Stomach (tissue), 19 donors: ENCODE results near the gene PTPRS. TPM values are rescaled to one million over a fixed set of nuclear protein-coding genes. Genes with fewer than 3 reads are reported as not detected.
"Not testable (repeated sequence)": the region's sequence is repeated elsewhere in the genome, so short reads cannot be mapped to it uniquely, and the experiment has no call there.

Experiments
- DNase-seq, 2 donors: peaks; one replicate each; pipeline versions ENCODE4 v3.0.0 to v3.0.0-alpha.2; 2013 to 2019
- H3K27ac ChIP-seq, 5 donors: fragments of 200-600 bp in 4 of 5; sonication (generic) in 4 of 5; one replicate each; pipeline ENCODE4 v1.5.1; 2013 to 2019; ENCODE audit warnings: mild to moderate bottlenecking in 1 of 5, moderate library complexity in 1 of 5
- H3K27me3 ChIP-seq, 3 donors: fragments of 200-600 bp; sonication (generic); one replicate each; pipeline ENCODE4 v1.5.1; 2017 to 2019; ENCODE audit warnings: mixed run types in 1 of 3
- H3K36me3 ChIP-seq, 4 donors: fragments of 200-600 bp; sonication (generic); 1 replicate in 3 of 4; 2 replicates in 1 of 4; pipeline ENCODE4 v1.5.1; 2016 to 2019
- H3K4me1 ChIP-seq, 4 donors: fragments of 200-600 bp; sonication (generic); one replicate each; pipeline ENCODE4 v1.5.1; 2016 to 2019
- H3K4me3 ChIP-seq, 4 donors: fragments of 200-600 bp; sonication (generic) in 3 of 4; one replicate each; pipeline ENCODE4 v1.5.1; 2016 to 2019; ENCODE audit warnings: mild to moderate bottlenecking in 1 of 4
- H3K9me3 ChIP-seq, 4 donors: fragments of 200-600 bp; sonication (generic); one replicate each; pipeline ENCODE4 v1.5.1; 2016 to 2019
- EP300 ChIP-seq: sonication (generic); formaldehyde crosslinking; IDR thresholded peaks from one replicate; pipeline ENCODE4 v1.6.1; 2017; ENCODE audit warnings: antibody characterized with exemption
- POLR2A ChIP-seq, 4 donors: fragments of 450-650 bp; IDR thresholded peaks; one replicate each; pipeline ENCODE4 v1.6.1; 2016; ENCODE audit warnings: antibody characterized with exemption in 4 of 4, control low read depth in 2 of 4, mild to moderate bottlenecking in 1 of 4, moderate library complexity in 1 of 4
- POLR2AphosphoS5 ChIP-seq, 3 donors: sonication (generic); formaldehyde crosslinking; IDR thresholded peaks; one replicate each; pipeline ENCODE4 v1.6.1; 2016; ENCODE audit warnings: antibody characterized with exemption in 3 of 3
- WGBS, 5 donors: extraction: QIAGEN DNeasy Blood & Tissue Kit in 3 of 5; methylation state at CpG; one replicate each; pipeline versions ENCODE4 v1.1.5 to v1.1.7; 2013 to 2018; 5-methylcytosine and 5-hydroxymethylcytosine counted together
- intact Hi-C: fragments of 100-400 bp; cut with DNase I; formaldehyde crosslinking; loops from one replicate; pipeline ENCODE4 v1.15.1; 2023; ENCODE audit warnings: low total_unique reads
- long read RNA-seq, 10 donors: transcript quantifications; one replicate each; lab custom pipeline, GENCODE V29; 2026
- polyA plus RNA-seq, 3 donors: library from polyadenylated mRNA; stranded (reverse); fragments of 200-250 nt; gene quantifications; one replicate each; pipeline ENCODE4 v1.2.3, GENCODE V29; 2013
- total RNA-seq, 5 donors: library from RNA; depleted of rRNA; stranded (reverse); fragments of >200 nt; gene quantifications; one replicate each; pipeline versions ENCODE4 v1.1.0 to v1.2.3, GENCODE V29; 2014 to 2016
- TF ChIP-seq, protein P1 (sequence below), 7 experiments: fragments of 450-650 bp in 4 of 7; fragments of 200-600 bp in 3 of 7; sonication (generic) in 3 of 7; IDR thresholded peaks; one replicate each; pipeline ENCODE4 v1.5.1; 2016 to 2019; ENCODE audit warnings: antibody characterized with exemption in 7 of 7, control low read depth in 2 of 7, mild to moderate bottlenecking in 1 of 7
- donor health status: healthy with polysubstance abuse.
- donor health status: Bipolar disorder and iron deficiency.
- donor health status: healthy.

The PTPRS gene
- 100 to 1,000 TPM in 2 of 5 donors, 10 to 100 TPM in 3; 50.8 to 142 (median 67.4) TPM for total RNA-seq
- 1 to 10 TPM; 6.9 to 9.9 (median 7.0) TPM for polyA plus RNA-seq
- long read RNA-seq, donor 1, partial matches to known transcripts, result 0 of 1 reads
- long read RNA-seq, donor 1, other reads (novel, unspliced or antisense), result 0 of 1 reads
- long read RNA-seq, donor 2, result 0 reads
- long read RNA-seq, donor 3, result 0 reads
- long read RNA-seq, donor 4, result 0 reads
- long read RNA-seq, donor 5, partial matches to known transcripts, result 29 of 30 reads
- long read RNA-seq, donor 5, other reads (novel, unspliced or antisense), result 0 of 30 reads
- long read RNA-seq, donor 6, partial matches to known transcripts, result 7 of 8 reads
- long read RNA-seq, donor 6, other reads (novel, unspliced or antisense), result 0 of 8 reads
- long read RNA-seq, donor 7, result 0 reads
- long read RNA-seq, donor 8, result 0 reads
- long read RNA-seq, donor 9, partial matches to known transcripts, result 0 of 1 reads
- long read RNA-seq, donor 9, other reads (novel, unspliced or antisense), result 0 of 1 reads
- long read RNA-seq, donor 10, result 0 reads

DNA sequence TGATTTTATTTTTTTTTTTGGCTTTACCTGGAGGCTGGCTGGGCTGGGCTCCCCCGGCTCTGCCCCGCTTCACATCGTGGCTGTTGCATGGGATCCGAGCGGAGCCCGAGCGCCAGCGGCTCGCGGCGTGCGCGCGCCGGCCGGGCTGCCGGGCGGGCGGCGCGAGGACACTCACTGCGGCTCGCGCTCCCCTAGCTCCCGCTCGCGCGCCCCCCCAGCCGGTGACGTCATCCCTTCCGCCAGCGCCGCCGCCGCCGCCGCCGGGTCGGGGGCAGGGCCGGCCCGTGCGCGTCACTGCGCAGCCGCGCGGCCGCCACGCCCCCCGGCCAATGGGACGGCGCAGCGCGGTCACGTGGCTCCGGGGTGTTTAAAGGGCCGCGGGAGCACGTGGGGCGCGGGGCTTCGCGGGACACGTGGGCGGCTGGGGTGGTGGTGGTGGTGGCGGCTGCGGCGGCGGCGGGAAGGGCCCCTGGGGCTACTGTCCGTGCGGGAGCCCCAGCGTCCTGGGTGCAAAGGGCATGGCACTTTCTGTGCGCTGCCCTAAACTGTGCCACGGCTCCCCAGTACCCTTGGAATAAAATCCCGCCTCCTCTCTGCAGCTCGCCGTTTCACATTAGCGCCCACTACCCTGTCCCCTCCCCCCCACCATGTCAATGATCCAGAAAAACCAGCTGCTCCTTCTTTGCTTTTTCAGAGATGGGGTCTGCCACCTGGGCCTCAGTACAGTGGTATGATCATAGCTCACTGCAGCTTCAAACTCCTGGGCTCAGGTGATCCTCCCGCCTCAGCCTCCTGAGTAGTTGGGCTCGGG, at the start of gene PTPRS:
TSS of gene PTPRS (minus strand) at position 176 of the 811 bp plus-strand sequence. CDS start 54,672 bp downstream, outside the sequence.
- Histone ChIP-seq H3K4me3 (peak within 1 kb of the TSS; percentile 57 to 77 (median 62)), H3K27ac (peak within 1 kb of the TSS in 2 of 5 donors; percentile 10 to 61), H3K4me1 (peaks cover 17 to 29% (median 27%) of the 10 kb centered on the region in 4 donors), H3K9me3 (no peaks in the 10 kb centered on the region), H3K36me3 (no peaks in the 10 kb centered on the region), H3K27me3 (peaks cover 7 to 67% (median 45%) of the 10 kb centered on the region in 3 donors)
- intact Hi-C loops, result no loop called here
- WGBS, 5 donors, result 6 to 13% (median 9%) methylated on average over 44 to 81 of the region's 81 CpGs
- TF ChIP-seq POLR2AphosphoS5 (IDR thresholded peaks at IDR 0.05) (no peak), POLR2A (IDR thresholded peaks at IDR 0.05) (no peak), EP300 (no peak)
- TF ChIP-seq, protein P1, sequence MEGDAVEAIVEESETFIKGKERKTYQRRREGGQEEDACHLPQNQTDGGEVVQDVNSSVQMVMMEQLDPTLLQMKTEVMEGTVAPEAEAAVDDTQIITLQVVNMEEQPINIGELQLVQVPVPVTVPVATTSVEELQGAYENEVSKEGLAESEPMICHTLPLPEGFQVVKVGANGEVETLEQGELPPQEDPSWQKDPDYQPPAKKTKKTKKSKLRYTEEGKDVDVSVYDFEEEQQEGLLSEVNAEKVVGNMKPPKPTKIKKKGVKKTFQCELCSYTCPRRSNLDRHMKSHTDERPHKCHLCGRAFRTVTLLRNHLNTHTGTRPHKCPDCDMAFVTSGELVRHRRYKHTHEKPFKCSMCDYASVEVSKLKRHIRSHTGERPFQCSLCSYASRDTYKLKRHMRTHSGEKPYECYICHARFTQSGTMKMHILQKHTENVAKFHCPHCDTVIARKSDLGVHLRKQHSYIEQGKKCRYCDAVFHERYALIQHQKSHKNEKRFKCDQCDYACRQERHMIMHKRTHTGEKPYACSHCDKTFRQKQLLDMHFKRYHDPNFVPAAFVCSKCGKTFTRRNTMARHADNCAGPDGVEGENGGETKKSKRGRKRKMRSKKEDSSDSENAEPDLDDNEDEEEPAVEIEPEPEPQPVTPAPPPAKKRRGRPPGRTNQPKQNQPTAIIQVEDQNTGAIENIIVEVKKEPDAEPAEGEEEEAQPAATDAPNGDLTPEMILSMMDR (IDR thresholded peaks at IDR 0.05), result no peak
- DNase-seq, result peak; percentile 77 to 95

DNA sequence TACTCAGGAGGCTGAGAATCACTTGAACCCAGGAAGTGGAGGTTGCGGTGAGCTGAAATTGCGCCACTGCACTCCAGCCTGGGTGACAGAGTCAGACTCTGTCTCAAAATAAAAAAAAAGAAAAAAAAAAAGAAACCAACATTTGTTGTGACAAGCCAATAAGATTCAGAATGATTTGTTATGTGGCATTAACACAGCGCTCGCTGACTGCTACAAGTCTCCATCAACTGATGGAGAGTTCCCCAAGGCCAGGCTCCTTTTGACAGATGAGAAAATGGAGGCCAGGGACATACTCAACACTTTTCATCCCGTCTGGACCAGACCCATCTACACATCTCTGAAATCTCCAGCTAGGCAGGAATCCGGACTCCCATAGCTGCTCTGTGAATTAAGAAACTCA, 48.7 kb upstream of the PTPRS start:
- H3K4me1 ChIP-seq, result peaks cover 0 to 1% (median 0%) of the 10 kb centered on the region in 4 donors
- H3K27ac ChIP-seq, result no peak overlapping the region
- WGBS, 5 donors, result 79 to 90% (median 88%) methylated on average over 6 of the region's 6 CpGs
- TF ChIP-seq EP300 (no peak), POLR2AphosphoS5 (IDR thresholded peaks at IDR 0.05) (no peak), POLR2A (IDR thresholded peaks at IDR 0.05) (no peak)
- TF ChIP-seq, protein P1 (IDR thresholded peaks at IDR 0.05), result no peak
- no peak overlapping the region for H3K4me3 ChIP-seq
- intact Hi-C loops, result no loop called here
- H3K27me3 ChIP-seq, result peaks cover 5 to 89% (median 37%) of the 10 kb centered on the region in 3 donors
- H3K36me3 ChIP-seq, result no peaks in the 10 kb centered on the region
- H3K9me3 ChIP-seq, result peaks cover 0 to 23% (median 8%) of the 10 kb centered on the region in 4 donors
- no peak for DNase-seq

DNA sequence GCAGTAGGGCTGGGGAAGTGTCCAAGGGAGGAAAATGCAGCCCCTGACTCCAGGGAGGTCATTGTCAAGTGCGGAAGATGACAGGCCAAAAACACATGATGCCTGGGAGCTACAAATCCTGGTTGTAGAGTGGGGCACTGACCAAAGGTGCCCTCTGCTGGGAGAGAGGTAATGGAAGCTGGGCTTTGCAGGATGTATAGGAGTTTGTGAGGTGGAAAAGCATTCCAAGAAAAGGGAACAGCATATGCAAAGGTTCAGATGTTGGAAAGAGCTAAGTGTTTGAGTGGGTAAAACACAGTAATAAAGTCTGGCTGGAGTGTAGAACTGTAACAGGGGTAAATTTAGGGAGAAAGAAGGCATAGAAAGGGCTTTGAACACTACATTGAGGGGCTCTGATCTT, 46.9 kb upstream of the PTPRS start:
- no peak for TF ChIP-seq POLR2AphosphoS5 (IDR thresholded peaks at IDR 0.05)
- no peaks in the 10 kb centered on the region for H3K36me3 ChIP-seq
- H3K27ac ChIP-seq, result no peak overlapping the region
- no peak overlapping the region for H3K4me3 ChIP-seq
- no peaks in the 10 kb centered on the region for H3K4me1 ChIP-seq
- intact Hi-C loops, result no loop called here
- H3K27me3 ChIP-seq, result peaks cover under 1 to 79% (median 18%) of the 10 kb centered on the region in 3 donors
- H3K9me3 ChIP-seq, result peaks cover 4 to 42% (median 27%) of the 10 kb centered on the region in 4 donors
- 93 to 100% (median 97%) methylated on average over 1 of the region's 1 CpG for WGBS, 5 donors
- no peak for DNase-seq

DNA sequence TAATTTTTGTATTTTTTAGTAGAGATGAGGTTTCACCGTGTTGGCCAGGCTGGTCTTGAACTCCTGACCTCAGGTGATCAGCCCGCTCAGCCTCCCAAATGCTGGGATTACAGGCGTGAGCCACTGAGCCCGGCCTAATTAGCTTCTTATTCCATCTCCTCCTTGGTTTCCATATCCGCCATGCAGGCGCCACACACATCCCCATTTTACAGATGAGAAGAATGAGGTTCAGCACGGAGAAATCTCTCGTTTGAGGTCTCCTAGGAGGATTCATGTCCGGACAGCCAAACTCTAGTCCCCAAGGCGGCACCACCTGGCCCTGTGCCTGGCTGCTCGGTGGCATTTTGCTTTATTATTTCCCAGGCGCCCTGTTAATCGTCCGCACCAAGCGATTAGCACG, 46.2 kb upstream of the PTPRS start:
- H3K4me3 ChIP-seq, result no peak overlapping the region
- H3K27me3 ChIP-seq, result peaks cover 0 to 73% (median 13%) of the 10 kb centered on the region in 3 donors
- H3K4me1 ChIP-seq, result no peaks in the 10 kb centered on the region
- no peak for TF ChIP-seq POLR2A (IDR thresholded peaks at IDR 0.05)
- no peak for TF ChIP-seq POLR2AphosphoS5 (IDR thresholded peaks at IDR 0.05)
- TF ChIP-seq, protein P1 (IDR thresholded peaks at IDR 0.05), result no peak
- TF ChIP-seq EP300, result no peak
- intact Hi-C loops, result no loop called here
- DNase-seq, result no peak
- peaks cover 9 to 48% (median 33%) of the 10 kb centered on the region in 4 donors for H3K9me3 ChIP-seq
- no peak overlapping the region for H3K27ac ChIP-seq
- H3K36me3 ChIP-seq, result no peaks in the 10 kb centered on the region
- 77 to 94% (median 82%) methylated on average over 16 of the region's 16 CpGs for WGBS, 5 donors

DNA sequence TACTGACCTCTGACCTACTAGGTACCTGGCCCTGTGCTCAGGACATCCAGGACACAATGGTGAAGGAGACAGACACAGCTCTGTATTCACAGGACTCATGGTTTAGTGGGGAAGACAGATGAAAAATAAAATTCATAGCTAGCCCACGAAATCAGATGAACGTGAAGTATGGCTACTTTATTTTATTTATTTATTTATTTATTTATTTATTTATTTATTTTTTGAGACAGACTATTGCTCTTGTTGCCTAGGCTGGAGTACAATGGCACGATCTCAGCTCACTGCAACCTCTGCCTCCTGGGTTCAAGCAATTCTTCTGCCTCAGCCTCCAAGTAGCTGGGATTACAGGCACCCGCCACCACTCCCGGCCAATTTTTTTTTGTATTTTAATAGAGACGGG, 40.6 kb upstream of the PTPRS start:
- DNase-seq, H3K36me3 ChIP-seq, H3K4me1 ChIP-seq, intact Hi-C loops, H3K4me3 ChIP-seq, H3K27ac ChIP-seq: not testable (repeated sequence)
- WGBS, 5 donors, result 90 to 96% (median 95%) methylated on average over 6 of the region's 6 CpGs
- Histone ChIP-seq H3K9me3 (peaks cover 9 to 53% (median 38%) of the 10 kb centered on the region in 4 donors), H3K27me3 (peaks cover 0 to 26% (median 0%) of the 10 kb centered on the region in 3 donors)
